Kidney (tissue), 14 donors: ENCODE results near the gene VSTM2L. TPM values are rescaled to one million over a fixed set of nuclear protein-coding genes. Genes with fewer than 3 reads are reported as not detected.

Experiments
- DNase-seq, 5 donors: peaks; one replicate each; pipeline ENCODE4 v3.0.0-alpha.2; 2013 to 2020
- FAIRE-seq: peaks from 2 replicates; lab custom pipeline; 2012; peaks lifted over from hg19 to GRCh38; lab: Jason Lieb, UNC
- H3K27ac ChIP-seq, 2 donors: one replicate each; pipeline ENCODE4 v1.7.0; 2013; ENCODE audit warnings: low read depth in 2 of 2, low read length in 2 of 2, inconsistent platforms in 1 of 2
- H3K27me3 ChIP-seq: one replicate; pipeline ENCODE4 v1.7.1; 2013; ENCODE audit warnings: low read length, inconsistent platforms; ENCODE audit not compliant: control insufficient read depth, insufficient read depth
- H3K36me3 ChIP-seq, 3 donors: one replicate each; pipeline versions ENCODE4 v1.7.0 to v1.7.1; 2013; ENCODE audit warnings: low read length in 3 of 3, control low read depth in 1 of 3, inconsistent platforms in 1 of 3; ENCODE audit not compliant: insufficient read depth in 3 of 3, control insufficient read depth in 2 of 3
- H3K4me1 ChIP-seq, 3 donors: one replicate each; pipeline versions ENCODE4 v1.7.0 to v1.7.1; 2013; ENCODE audit warnings: low read length in 3 of 3, inconsistent platforms in 1 of 3, low read depth in 1 of 3; ENCODE audit not compliant: control insufficient read depth in 2 of 3, insufficient read depth in 2 of 3
- H3K4me3 ChIP-seq, 3 donors: one replicate each; pipeline versions ENCODE4 v1.7.0 to v1.8.1; 2013; ENCODE audit warnings: low read length in 3 of 3, control low read depth in 1 of 3, inconsistent platforms in 1 of 3
- H3K9ac ChIP-seq, 3 donors: one replicate each; pipeline versions ENCODE4 v1.7.0 to v1.7.1; 2013; ENCODE audit warnings: low read length in 3 of 3, control low read depth in 1 of 3, inconsistent platforms in 1 of 3
- H3K9me3 ChIP-seq, 3 donors: one replicate each; pipeline versions ENCODE4 v1.7.0 to v1.7.1; 2013; ENCODE audit warnings: low read length in 3 of 3, control low read depth in 1 of 3, inconsistent platforms in 1 of 3; ENCODE audit not compliant: control insufficient read depth in 2 of 3, insufficient read depth in 1 of 3
- intact Hi-C: fragments of 100-400 bp; cut with DNase I; formaldehyde crosslinking; loops from one replicate; pipeline ENCODE4 v1.11.1; 2022
- polyA plus RNA-seq: library from polyadenylated mRNA; stranded (reverse); fragments of 350-450 nt; fragmentation: Illumina TruSeq; extraction: RNeasy Lipid Tissue Mini Kit (QIAGEN cat#74804); gene quantifications from one replicate; pipeline ENCODE4 v1.2.3, GENCODE V29; 2014; ENCODE audit warnings: low read depth, low replicate concordance; ENCODE audit not compliant: insufficient read depth
- total RNA-seq: library from RNA; stranded (reverse); fragmentation: NEBNext Ultra II Directional; extraction: Animal tissue kit (Norgen Biotek cat#: 25700); gene quantifications from one replicate; pipeline ENCODE4 v1.2.1, GENCODE V29; 2021
- TF ChIP-seq, protein P1 (sequence below): IDR thresholded peaks from 3 replicates; pipeline ENCODE4 v1.5.1; 2012; ENCODE audit warnings: mild to moderate bottlenecking, moderate library complexity, borderline replicate concordance; ENCODE audit not compliant: insufficient read depth; ENCODE audit errors: extremely low read depth
- donor health status: control.
- donor health status: control.
- donor health status: control.
- donor health status: control.
- donor health status: control.
- donor health status: DM: yes; HTN: yes; CAD: no.
- donor health status: Normal renal cell carcinoma (clear cell type).

Gene VSTM2L
- total and polyA plus RNA-seq, 2 donors from 2014 or later = 2.8 to 4.1 TPM

DNA sequence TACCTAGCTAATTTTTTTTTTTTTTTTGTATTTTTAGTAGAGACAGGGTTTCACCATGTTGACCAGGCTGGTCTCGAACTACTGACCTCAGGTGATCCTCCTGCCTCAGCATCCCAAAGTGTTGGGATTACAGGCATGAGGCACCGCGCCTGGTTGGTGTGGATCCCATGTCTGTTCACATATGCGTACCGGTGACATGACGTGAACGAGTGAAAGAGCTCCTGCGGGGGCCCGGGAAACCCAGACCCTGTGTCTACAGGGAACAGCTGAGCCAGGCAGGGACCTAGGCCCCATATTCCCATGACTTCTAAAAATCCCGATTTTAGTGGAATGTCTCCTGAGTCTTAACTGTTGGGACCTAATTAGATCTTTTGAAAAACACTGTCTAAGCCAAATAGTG, 33.1 kb downstream of the VSTM2L start:
- H3K4me3 ChIP-seq = no peak overlapping the region
- no peaks in the 10 kb centered on the region for H3K4me1 ChIP-seq
- no peaks in the 10 kb centered on the region for H3K36me3 ChIP-seq
- intact Hi-C loops = no loop called here
- TF ChIP-seq, protein P1, sequence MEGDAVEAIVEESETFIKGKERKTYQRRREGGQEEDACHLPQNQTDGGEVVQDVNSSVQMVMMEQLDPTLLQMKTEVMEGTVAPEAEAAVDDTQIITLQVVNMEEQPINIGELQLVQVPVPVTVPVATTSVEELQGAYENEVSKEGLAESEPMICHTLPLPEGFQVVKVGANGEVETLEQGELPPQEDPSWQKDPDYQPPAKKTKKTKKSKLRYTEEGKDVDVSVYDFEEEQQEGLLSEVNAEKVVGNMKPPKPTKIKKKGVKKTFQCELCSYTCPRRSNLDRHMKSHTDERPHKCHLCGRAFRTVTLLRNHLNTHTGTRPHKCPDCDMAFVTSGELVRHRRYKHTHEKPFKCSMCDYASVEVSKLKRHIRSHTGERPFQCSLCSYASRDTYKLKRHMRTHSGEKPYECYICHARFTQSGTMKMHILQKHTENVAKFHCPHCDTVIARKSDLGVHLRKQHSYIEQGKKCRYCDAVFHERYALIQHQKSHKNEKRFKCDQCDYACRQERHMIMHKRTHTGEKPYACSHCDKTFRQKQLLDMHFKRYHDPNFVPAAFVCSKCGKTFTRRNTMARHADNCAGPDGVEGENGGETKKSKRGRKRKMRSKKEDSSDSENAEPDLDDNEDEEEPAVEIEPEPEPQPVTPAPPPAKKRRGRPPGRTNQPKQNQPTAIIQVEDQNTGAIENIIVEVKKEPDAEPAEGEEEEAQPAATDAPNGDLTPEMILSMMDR = no peak
- no peak overlapping the region for H3K27ac ChIP-seq
- FAIRE-seq (no peak), DNase-seq (no peak)
- H3K9ac ChIP-seq = no peak overlapping the region
- no peaks in the 10 kb centered on the region for H3K27me3 ChIP-seq
- H3K9me3 ChIP-seq = no peaks in the 10 kb centered on the region

DNA sequence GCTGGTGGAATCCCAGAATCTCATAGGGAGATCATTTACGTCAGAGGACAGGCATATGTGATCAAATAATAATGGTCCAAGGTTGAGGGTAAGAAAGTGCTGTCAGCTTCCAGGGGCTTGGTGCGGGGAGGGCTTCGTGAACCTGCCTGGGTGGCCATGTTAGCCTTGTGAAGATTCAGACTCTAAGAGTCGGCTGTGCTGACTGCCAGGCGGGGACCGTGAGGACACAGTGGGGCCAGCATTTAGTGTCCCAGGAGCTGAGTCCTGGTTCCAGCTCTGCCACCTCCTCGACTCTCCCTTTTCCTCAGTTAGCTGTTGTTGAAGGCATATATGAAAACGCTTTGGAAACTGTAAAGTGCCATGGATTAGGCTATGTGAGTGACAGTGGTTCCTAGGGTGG, 33.5 kb downstream of the VSTM2L start:
- Histone ChIP-seq H3K27ac (no peak overlapping the region), H3K9ac (no peak overlapping the region), H3K36me3 (no peaks in the 10 kb centered on the region), H3K4me3 (no peak overlapping the region), H3K27me3 (no peaks in the 10 kb centered on the region), H3K4me1 (no peaks in the 10 kb centered on the region), H3K9me3 (no peaks in the 10 kb centered on the region)
- no peak for DNase-seq
- intact Hi-C loops = no loop called here
- no peak for FAIRE-seq
- TF ChIP-seq, protein P1 = no peak

GRCh38 chr20:37937686-37938085, 34.8 kb downstream of the VSTM2L start:
- Histone ChIP-seq H3K4me1 (no peaks in the 10 kb centered on the region), H3K9me3 (no peaks in the 10 kb centered on the region), H3K27ac (no peak overlapping the region), H3K27me3 (no peaks in the 10 kb centered on the region), H3K36me3 (no peaks in the 10 kb centered on the region), H3K4me3 (no peak overlapping the region), H3K9ac (no peak overlapping the region)
- intact Hi-C loops = no loop called here
- no peak for FAIRE-seq
- TF ChIP-seq, protein P1 = no peak
- DNase-seq = no peak

GRCh38 chr20:37938181-37938750, 35.3 kb downstream of the VSTM2L start:
- H3K4me3 ChIP-seq = no peak overlapping the region
- TF ChIP-seq, protein P1 = no peak
- H3K9ac ChIP-seq = no peak overlapping the region
- intact Hi-C loops = no loop called here
- FAIRE-seq (no peak), DNase-seq (no peak)
- H3K27ac ChIP-seq = no peak overlapping the region
- H3K4me1 ChIP-seq = no peaks in the 10 kb centered on the region
- H3K36me3 ChIP-seq = no peaks in the 10 kb centered on the region
- H3K27me3 ChIP-seq = no peaks in the 10 kb centered on the region
- no peaks in the 10 kb centered on the region for H3K9me3 ChIP-seq
